H9 (cell line): Measurements from ENCODE around the gene TENT5A. TPM values are rescaled to one million over a fixed set of nuclear protein-coding genes. Genes with fewer than 3 reads are reported as not detected.

Experiments used
- DNase-seq: peaks from one replicate; pipeline ENCODE4 v3.0.0-alpha.2; 2017
- H2AFZ ChIP-seq: one replicate; pipeline ENCODE4 v1.6.1; 2013; ENCODE audit warnings: mild to moderate bottlenecking, low read length, control low read depth, moderate library complexity
- H2AK5ac ChIP-seq: 2 replicates; pipeline ENCODE4 v1.6.1; 2013; ENCODE audit warnings: low read length, control low read depth, mixed read lengths; ENCODE audit not compliant: insufficient read length
- H2BK120ac ChIP-seq: one replicate; pipeline ENCODE4 v1.6.1; 2013; ENCODE audit warnings: low read depth, mild to moderate bottlenecking, low read length, control low read depth, inconsistent platforms; ENCODE audit not compliant: poor library complexity, severe bottlenecking
- H2BK12ac ChIP-seq: 2 replicates; pipeline ENCODE4 v1.6.1; 2013; ENCODE audit warnings: low read length, control low read depth, mixed read lengths, low read depth; ENCODE audit not compliant: insufficient read length
- H2BK15ac ChIP-seq: 2 replicates; pipeline ENCODE4 v1.6.1; 2013; ENCODE audit warnings: low read depth, low read length, control low read depth
- H2BK20ac ChIP-seq: one replicate; pipeline ENCODE4 v1.6.1; 2013; ENCODE audit warnings: low read depth, mild to moderate bottlenecking, low read length, control low read depth, inconsistent platforms; ENCODE audit not compliant: poor library complexity, severe bottlenecking
- H2BK5ac ChIP-seq: 2 replicates; pipeline ENCODE4 v1.6.1; 2013; ENCODE audit warnings: low read length, control low read depth, mixed read lengths; ENCODE audit not compliant: insufficient read length
- H3K14ac ChIP-seq: 2 replicates; pipeline ENCODE4 v1.6.1; 2013; ENCODE audit warnings: low read length, control low read depth; ENCODE audit not compliant: insufficient read depth
- H3K18ac ChIP-seq: 2 replicates; pipeline ENCODE4 v1.6.1; 2013; ENCODE audit warnings: low read depth, mild to moderate bottlenecking, mixed read lengths, low read length, control low read depth; ENCODE audit not compliant: insufficient read length
- H3K23ac ChIP-seq: 2 replicates; pipeline ENCODE4 v1.6.1; 2013; ENCODE audit warnings: low read length, control low read depth, mixed read lengths, low read depth; ENCODE audit not compliant: insufficient read length
- H3K23me2 ChIP-seq: 2 replicates; pipeline ENCODE4 v1.6.1; 2013; ENCODE audit warnings: low read depth, mild to moderate bottlenecking, mixed read lengths, low read length, control low read depth; ENCODE audit not compliant: insufficient read length, poor library complexity, severe bottlenecking
- H3K27ac ChIP-seq: 2 replicates; pipeline ENCODE4 v1.5.1; 2013; ENCODE audit warnings: low read length, control low read depth, mixed read lengths, low read depth; ENCODE audit not compliant: insufficient read length
- H3K27me3 ChIP-seq: 2 replicates; pipeline ENCODE4 v1.6.1; 2013; ENCODE audit warnings: low read length, control low read depth, inconsistent platforms; ENCODE audit not compliant: insufficient read depth
- H3K4ac ChIP-seq: 2 replicates; pipeline ENCODE4 v1.6.1; 2013; ENCODE audit warnings: low read depth, mild to moderate bottlenecking, control low read depth, inconsistent platforms, low read length, moderate library complexity
- H3K4me1 ChIP-seq: 2 replicates; pipeline ENCODE4 v1.6.1; 2013; ENCODE audit warnings: low read length, control low read depth, inconsistent platforms; ENCODE audit not compliant: insufficient read depth
- H3K4me2 ChIP-seq: 2 replicates; pipeline ENCODE4 v1.6.1; 2013; ENCODE audit warnings: low read length, control low read depth, mixed read lengths; ENCODE audit not compliant: insufficient read length, insufficient read depth
- H3K56ac ChIP-seq: 2 replicates; pipeline ENCODE4 v1.6.1; 2013; ENCODE audit warnings: low read depth, mild to moderate bottlenecking, mixed read lengths, low read length, control low read depth; ENCODE audit not compliant: insufficient read length
- H3K79me1 ChIP-seq: 2 replicates; pipeline ENCODE4 v1.6.1; 2013; ENCODE audit warnings: low read depth, mild to moderate bottlenecking, moderate library complexity, low read length, control low read depth, inconsistent platforms; ENCODE audit not compliant: insufficient read depth, poor library complexity, severe bottlenecking
- H3K79me2 ChIP-seq: 2 replicates; pipeline ENCODE4 v1.6.1; 2013; ENCODE audit warnings: low read length, control low read depth, inconsistent platforms; ENCODE audit not compliant: insufficient read depth
- H3K9ac ChIP-seq: 2 replicates; pipeline ENCODE4 v1.6.1; 2013; ENCODE audit warnings: low read length, control low read depth, mixed read lengths; ENCODE audit not compliant: insufficient read length; ENCODE audit errors: extremely low read depth
- H3K9me3 ChIP-seq: one replicate; pipeline ENCODE4 v1.6.1; 2013; ENCODE audit warnings: low read depth, low read length, inconsistent platforms; ENCODE audit not compliant: control insufficient read depth
- H3T11ph ChIP-seq: one replicate; pipeline ENCODE4 v1.6.1; 2013; ENCODE audit warnings: mild to moderate bottlenecking, low read length, control low read depth, inconsistent platforms
- H4K20me1 ChIP-seq: one replicate; pipeline ENCODE4 v1.6.1; 2013; ENCODE audit not compliant: control insufficient read depth, insufficient read length, insufficient read depth
- H4K5ac ChIP-seq: 2 replicates; pipeline ENCODE4 v1.6.1; 2013; ENCODE audit warnings: low read depth, mild to moderate bottlenecking, mixed read lengths, low read length, control low read depth; ENCODE audit not compliant: insufficient read length
- H4K8ac ChIP-seq: replicated peaks from 2 replicates; pipeline ENCODE4 v1.6.1; 2013; ENCODE audit warnings: low read length, control low read depth, mixed read lengths, low read depth; ENCODE audit not compliant: insufficient read length
- H4K91ac ChIP-seq: 2 replicates; pipeline ENCODE4 v1.6.1; 2013; ENCODE audit warnings: low read depth, mild to moderate bottlenecking, moderate library complexity, mixed read lengths, low read length, control low read depth; ENCODE audit not compliant: insufficient read length
- H3K27ac Mint-ChIP-seq, 3 experiments: 2 replicates in 2 of 3; 3 replicates in 1 of 3; pipeline ENCODE4 v1.8.0; 2020 to 2021; ENCODE audit warnings: mixed read lengths in 3 of 3, mild to moderate bottlenecking in 1 of 3, moderate library complexity in 1 of 3
- H3K27me3 Mint-ChIP-seq: 2 replicates; pipeline ENCODE4 v1.8.0; 2021; ENCODE audit warnings: low read depth, mild to moderate bottlenecking, moderate library complexity, mixed read lengths
- H3K36me3 Mint-ChIP-seq, 3 experiments: 2 replicates in 2 of 3; 3 replicates in 1 of 3; pipeline ENCODE4 v1.8.0; 2020 to 2021; ENCODE audit warnings: low read depth in 3 of 3, mixed read lengths in 3 of 3; ENCODE audit not compliant: insufficient read depth in 1 of 3
- H3K4me1 Mint-ChIP-seq, 2 experiments: 2 replicates each; pipeline ENCODE4 v1.8.0; 2020; ENCODE audit warnings: mixed read lengths in 2 of 2
- H3K4me3 Mint-ChIP-seq, 2 experiments: 2 replicates in 1 of 2; 3 replicates in 1 of 2; pipeline ENCODE4 v1.8.0; 2020 to 2021; ENCODE audit warnings: mild to moderate bottlenecking in 2 of 2, mixed read lengths in 2 of 2, moderate library complexity in 1 of 2
- H3K9me3 Mint-ChIP-seq, 2 experiments: 2 replicates in 1 of 2; 3 replicates in 1 of 2; pipeline ENCODE4 v1.8.0; 2020; ENCODE audit warnings: mild to moderate bottlenecking in 2 of 2, mixed read lengths in 2 of 2, moderate library complexity in 1 of 2
- CTCF ChIP-seq: fragments of 200-600 bp; sonication (generic); conservative IDR thresholded peaks from 3 replicates; pipeline ENCODE4 v1.8.0; 2021; ENCODE audit warnings: antibody characterized with exemption, mild to moderate bottlenecking
- WGBS: extraction: QIAGEN DNeasy Blood & Tissue Kit; methylation state at CpG from one replicate; pipeline ENCODE4 v1.1.7; 2013; ENCODE audit warnings: missing lambda C conversion rate, low lambda C conversion rate, mixed read lengths; ENCODE audit not compliant: insufficient read length; ENCODE audit errors: extremely low coverage; 5-methylcytosine and 5-hydroxymethylcytosine counted together
- total RNA-seq: library from RNA; stranded (reverse); gene quantifications from 2 replicates; pipeline ENCODE4 v1.2.1, GENCODE V29; 2021

TENT5A gene
- total RNA-seq, 1 experiment from 2014 or later, result 1.4 TPM

GRCh38 chr6:81750200-81750599 lies 2.3 kb downstream of the TENT5A start:
- no peak for TF ChIP-seq CTCF
- Histone ChIP-seq H4K8ac (no peak overlapping the region), H3K79me1 (no peaks in the 10 kb centered on the region), H3K4me1 (no peaks in the 10 kb centered on the region), H3K23me2 (peaks cover 12% of the 10 kb centered on the region), H4K91ac (no peak overlapping the region), H2AK5ac (no peak overlapping the region), H2BK12ac (no peak overlapping the region), H3K14ac (no peak overlapping the region), H3T11ph (no peak overlapping the region), H3K56ac (no peak overlapping the region), H3K9me3 (no peaks in the 10 kb centered on the region), H3K4ac (no peak overlapping the region), H2BK15ac (no peak overlapping the region), H3K27ac (no peak overlapping the region), H3K18ac (no peak overlapping the region), H4K20me1 (no peaks in the 10 kb centered on the region), H2AFZ (no peak overlapping the region), H3K27me3 (peaks cover 7% of the 10 kb centered on the region; the same call in 1 of the 2 replicates), H3K4me2 (no peak overlapping the region), H3K79me2 (no peaks in the 10 kb centered on the region), H3K23ac (no peak overlapping the region), H2BK20ac (no peak overlapping the region), H2BK5ac (no peak overlapping the region), H2BK120ac (no peak overlapping the region), H4K5ac (no peak overlapping the region), H3K9ac (no peak overlapping the region)
- no peak for DNase-seq
- no peak overlapping the region for H3K27ac Mint-ChIP-seq
- peaks cover 0 to 2% of the 10 kb centered on the region in 2 experiments; a peak in 1 of 5 replicates for H3K9me3 Mint-ChIP-seq
- H3K27me3 Mint-ChIP-seq, result peaks cover 38% of the 10 kb centered on the region
- peaks cover 0 to 3% (median 0%) of the 10 kb centered on the region in 3 experiments; a peak in 2 of 7 replicates for H3K36me3 Mint-ChIP-seq
- 0 out of 5 replicates have a peak overlapping the region, but pooled peaks of 1 of the 2 experiments have one; percentile 90 for H3K4me3 Mint-ChIP-seq
- H3K4me1 Mint-ChIP-seq, result peaks cover 21 to 22% of the 10 kb centered on the region in 2 experiments
- no CpG with 5 or more reads among the region's 5 CpGs for WGBS
